GM12878 (cell line): ENCODE measurements around the gene ARMC2. TPM values are rescaled to one million over a fixed set of nuclear protein-coding genes. Genes with fewer than 3 reads are reported as not detected.

ENCODE experiments used
- ATAC-seq: fragments of 200-7000 bp; cut with Tn5 transposase; 3 replicates; pipeline ENCODE4 v1.9.1; 2020; ENCODE audit warnings: mild to moderate bottlenecking, moderate library complexity
- BruUV-seq: library from RNA; stranded (reverse); fragments of 400-500 nt; replicated peaks from 2 replicates; lab custom pipeline; 2021; lab: Mats Ljungman, UMichigan
- CTCF ChIA-PET: fragments of 300-600 bp; sonication (Branson Sonifier 250); formaldehyde crosslinking; extraction: SDS; loops from one replicate; lab custom pipeline; 2021; ENCODE audit warnings: inconsistent platforms; lab: Yijun Ruan, JAX
- POLR2A ChIA-PET: fragments of 350-600 bp; formaldehyde crosslinking; extraction: SDS; loops from one replicate; lab custom pipeline; 2021; ENCODE audit warnings: inconsistent platforms; lab: Charles Lee
- RAD21 ChIA-PET: fragments of 300-600 bp; sonication (Branson Sonifier 250); formaldehyde crosslinking; loops from one replicate; lab custom pipeline; 2023; ENCODE audit warnings: antibody characterized with exemption; ENCODE audit not compliant: unreplicated experiment; lab: Charles Lee
- SMC1A ChIA-PET: fragments of 300-600 bp; sonication (Branson Sonifier 250); formaldehyde crosslinking; loops from one replicate; lab custom pipeline; 2023; ENCODE audit not compliant: unreplicated experiment, uncharacterized antibody; lab: Charles Lee
- DNase-seq: peaks from one replicate; pipeline ENCODE4 v3.0.0-alpha.2; 2011; ENCODE audit warnings: low read depth, low spot score
- FAIRE-seq: peaks from 3 replicates; lab custom pipeline; 2011; peaks lifted over from hg19 to GRCh38; lab: Jason Lieb, UNC
- H2AFZ ChIP-seq: 2 replicates; pipeline ENCODE4 v1.6.0; 2011; ENCODE audit warnings: low read depth, low read length, control low read depth; ENCODE audit not compliant: control insufficient read depth
- H3K27ac ChIP-seq: 2 replicates; pipeline ENCODE4 v1.5.1; 2011; ENCODE audit warnings: control low read depth; ENCODE audit not compliant: control insufficient read depth, insufficient read depth
- H3K27me3 ChIP-seq, 2 experiments: replicated peaks in 1 of 2; 2 replicates each; pipeline versions ENCODE4 v1.6.0 to v1.6.1; 2011; ENCODE audit warnings: low read length in 1 of 2; ENCODE audit not compliant: control insufficient read depth in 2 of 2, insufficient read depth in 2 of 2
- H3K36me3 ChIP-seq, 2 experiments: 2 replicates each; pipeline ENCODE4 v1.5.1; 2011; ENCODE audit warnings: low read length in 1 of 2; ENCODE audit not compliant: control insufficient read depth in 2 of 2, insufficient read depth in 2 of 2
- H3K4me1 ChIP-seq: 2 replicates; pipeline ENCODE4 v1.6.1; 2011; ENCODE audit warnings: mild to moderate bottlenecking, low read length, moderate library complexity, mixed read lengths; ENCODE audit not compliant: control insufficient read depth, insufficient read depth
- H3K4me2 ChIP-seq: 2 replicates; pipeline ENCODE4 v1.6.0; 2011; ENCODE audit warnings: control low read depth; ENCODE audit not compliant: control insufficient read depth, insufficient read depth
- H3K4me3 ChIP-seq: fragments of 200-600 bp; sonication (generic); 2 replicates; pipeline ENCODE4 v1.5.1; 2016
- H3K79me2 ChIP-seq: 2 replicates; pipeline ENCODE4 v1.6.0; 2011; ENCODE audit warnings: low read length; ENCODE audit not compliant: control insufficient read depth, insufficient read depth
- H3K9ac ChIP-seq: 2 replicates; pipeline ENCODE4 v1.8.0; 2011; ENCODE audit warnings: low read length, control low read depth, mixed read lengths; ENCODE audit not compliant: control insufficient read depth, insufficient read depth
- H3K9me3 ChIP-seq: replicated peaks from 3 replicates; pipeline ENCODE4 v1.5.1; 2011; ENCODE audit warnings: mild to moderate bottlenecking, low read length; ENCODE audit not compliant: control insufficient read depth, insufficient read depth
- H4K20me1 ChIP-seq: 2 replicates; pipeline ENCODE4 v1.6.0; 2011; ENCODE audit not compliant: control insufficient read depth, insufficient read depth
- ATF7 ChIP-seq: fragments of 450-650 bp; IDR thresholded peaks from 2 replicates; pipeline ENCODE4 v1.6.1; 2016; ENCODE audit warnings: low read depth, mild to moderate bottlenecking
- CBX3 ChIP-seq: fragments of 200-600 bp; sonication (generic); IDR thresholded peaks from 2 replicates; pipeline ENCODE4 v1.6.1; 2016; ENCODE audit warnings: low read depth, borderline replicate concordance
- FOXM1 ChIP-seq: IDR thresholded peaks from 2 replicates; pipeline ENCODE4 v1.6.1; 2012; ENCODE audit warnings: low read depth, mild to moderate bottlenecking, inconsistent platforms, low read length, moderate library complexity
- MEF2B ChIP-seq: fragments of 450-650 bp; IDR thresholded peaks from 2 replicates; pipeline ENCODE4 v1.6.1; 2018; ENCODE audit warnings: mild to moderate bottlenecking, moderate library complexity; ENCODE audit not compliant: partially characterized antibody, poor library complexity, severe bottlenecking
- MXI1 ChIP-seq: fragments of 150-350 bp; IDR thresholded peaks from 2 replicates; pipeline ENCODE4 v1.6.1; 2011; ENCODE audit warnings: low read depth, mild to moderate bottlenecking, inconsistent platforms, low read length, improper control_type of control experiment
- NFXL1 ChIP-seq: fragments of 450-650 bp; IDR thresholded peaks from 2 replicates; pipeline ENCODE4 v1.6.1; 2017; ENCODE audit warnings: antibody characterized with exemption, mild to moderate bottlenecking, borderline replicate concordance
- NFYB ChIP-seq: IDR thresholded peaks from 2 replicates; pipeline ENCODE4 v1.6.1; 2011; ENCODE audit warnings: low read depth, mild to moderate bottlenecking, low read length, improper control_type of control experiment, moderate library complexity; ENCODE audit not compliant: insufficient read depth
- PAX5 ChIP-seq: IDR thresholded peaks from 2 replicates; pipeline ENCODE4 v1.6.1; 2011; ENCODE audit warnings: low read depth, low read length, borderline replicate concordance
- RB1 ChIP-seq: fragments of 450-650 bp; formaldehyde crosslinking; IDR thresholded peaks from 2 replicates; pipeline ENCODE4 v1.6.1; 2017; ENCODE audit warnings: mild to moderate bottlenecking, borderline replicate concordance
- SMAD1 ChIP-seq: fragments of 450-650 bp; IDR thresholded peaks from 2 replicates; pipeline ENCODE4 v1.6.1; 2018; ENCODE audit warnings: mild to moderate bottlenecking, low read depth; ENCODE audit not compliant: partially characterized antibody
- SREBF1 ChIP-seq: IDR thresholded peaks from 2 replicates; pipeline ENCODE4 v1.6.1; 2012; ENCODE audit warnings: mild to moderate bottlenecking, low read length
- SUPT20H ChIP-seq: IDR thresholded peaks from 2 replicates; pipeline ENCODE4 v1.6.1; 2011; ENCODE audit warnings: low read depth, mild to moderate bottlenecking, low read length, moderate library complexity, borderline replicate concordance; ENCODE audit not compliant: control insufficient read depth
- TCF7 ChIP-seq: IDR thresholded peaks from 2 replicates; pipeline ENCODE4 v1.6.1; 2014; ENCODE audit warnings: antibody characterized with exemption, borderline replicate concordance
- WGBS: methylation state at CpG from one replicate; pipeline ENCODE4 v1.1.6; 2016; ENCODE audit warnings: low lambda C conversion rate; ENCODE audit not compliant: insufficient replicate concordance, insufficient coverage; ENCODE audit errors: missing lambda C conversion rate; 5-methylcytosine and 5-hydroxymethylcytosine counted together
- in situ Hi-C: fragments of 300-500 bp; cut with MboI; formaldehyde crosslinking; loops from 9 replicates; pipeline ENCODE4 v1.14.3; 2018; ENCODE audit warnings: mixed read lengths
- intact Hi-C: fragments of 100-400 bp; cut with micrococcal nuclease; formaldehyde crosslinking; loops from one replicate; pipeline ENCODE4 v1.14.2; 2022; ENCODE audit not compliant: unreplicated experiment
- polyA plus RNA-seq, 11 experiments: library from polyadenylated mRNA; depleted of rRNA in 4 of 11; unstranded in 6 of 11; stranded (reverse) in 5 of 11; fragments of >200 nt; fragmentation: Nextera tagmentation in 4 of 11; fragmentation: Illumina TruSeq in 1 of 11; extraction: Ambion mirVana in 4 of 11; extraction: Trizol in 1 of 11; gene quantifications; 1 replicate in 1 of 11; 2 replicates in 10 of 11; pipeline versions ENCODE4 v1.2.1 to v1.2.3, GENCODE V29; 2011 to 2016; ENCODE audit warnings: inconsistent platforms in 2 of 11, missing spikeins in 2 of 11, low read depth in 1 of 11
- total RNA-seq, 4 experiments: library from RNA; depleted of rRNA in 3 of 4; stranded (reverse); fragments of >200 nt in 3 of 4; fragmentation: Illumina TruSeq in 1 of 4; extraction: Trizol in 1 of 4; gene quantifications; 2 replicates each; pipeline versions ENCODE4 v1.2.1 to v1.2.3, GENCODE V29; 2013 to 2021

Gene ARMC2
- total and polyA plus RNA-seq, 10 of the 15 experiments (the other 5 are each of a cell fraction or from before 2014, with no cell fraction given) = 0.06 to 0.33 (median 0.21) TPM; not detected in 5

DNA sequence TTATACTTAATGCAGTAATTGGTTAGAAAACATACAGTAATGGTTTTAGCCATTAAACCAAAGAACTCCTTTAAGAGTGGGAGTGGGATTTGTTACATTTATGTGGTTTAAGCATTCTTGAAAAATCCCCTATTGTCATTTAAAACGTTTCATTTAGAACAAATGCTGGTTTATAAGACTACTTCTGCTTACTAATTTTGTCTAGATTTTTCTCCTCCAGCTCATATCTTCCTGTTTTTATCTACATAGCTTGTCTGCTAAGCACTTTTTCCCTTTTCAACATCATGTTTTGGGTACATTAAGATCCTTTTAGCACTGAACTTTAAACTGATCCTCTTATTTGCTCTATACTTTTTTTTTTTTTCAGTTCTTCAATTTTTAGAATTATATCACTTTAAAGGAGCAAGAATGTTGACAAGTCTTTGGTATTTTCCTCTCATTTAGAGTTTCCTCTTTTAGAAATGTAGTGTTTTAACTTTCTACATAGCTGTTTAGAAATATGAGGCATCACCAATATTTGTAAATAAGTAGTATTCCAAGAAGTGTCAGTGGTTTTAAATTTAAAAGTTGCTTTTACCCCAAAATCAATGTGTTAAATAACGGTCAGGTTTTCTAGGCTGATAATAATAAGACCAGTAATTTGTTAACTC, 165.6 kb downstream of the ARMC2 start:
- CTCF ChIA-PET = interaction anchor here (0.6 to 1.8 kb wide), 3 partner anchors 59 to 455 kb away, joined by 3 to 7 read pairs (median 5); no protein-coding TSS in a partner anchor
- H4K20me1 ChIP-seq = no peaks in the 10 kb centered on the region
- no peaks in the 10 kb centered on the region for H3K36me3 ChIP-seq
- no peak overlapping the region for H3K9ac ChIP-seq
- H3K79me2 ChIP-seq = no peaks in the 10 kb centered on the region
- RAD21 ChIA-PET = no interaction called here
- H3K4me3 ChIP-seq = no peak overlapping the region
- SMC1A ChIA-PET = no interaction called here
- no TSS peak for BruUV-seq
- H3K9me3 ChIP-seq = no peaks in the 10 kb centered on the region
- 45% methylated on average over 2 of the region's 2 CpGs for WGBS
- in situ Hi-C loops = no loop called here
- DNase-seq (no peak), ATAC-seq (no peak), FAIRE-seq (no peak)
- H3K4me1 ChIP-seq = peaks cover 3% of the 10 kb centered on the region
- H3K27ac ChIP-seq = no peak overlapping the region
- no peak overlapping the region for H2AFZ ChIP-seq
- H3K27me3 ChIP-seq = peaks cover 3 to 7% of the 10 kb centered on the region in 2 experiments
- POLR2A ChIA-PET = no interaction called here
- intact Hi-C loops = no loop called here
- TF ChIP-seq FOXM1 (no peak), ATF7 (no peak)
- H3K4me2 ChIP-seq = no peak overlapping the region

DNA sequence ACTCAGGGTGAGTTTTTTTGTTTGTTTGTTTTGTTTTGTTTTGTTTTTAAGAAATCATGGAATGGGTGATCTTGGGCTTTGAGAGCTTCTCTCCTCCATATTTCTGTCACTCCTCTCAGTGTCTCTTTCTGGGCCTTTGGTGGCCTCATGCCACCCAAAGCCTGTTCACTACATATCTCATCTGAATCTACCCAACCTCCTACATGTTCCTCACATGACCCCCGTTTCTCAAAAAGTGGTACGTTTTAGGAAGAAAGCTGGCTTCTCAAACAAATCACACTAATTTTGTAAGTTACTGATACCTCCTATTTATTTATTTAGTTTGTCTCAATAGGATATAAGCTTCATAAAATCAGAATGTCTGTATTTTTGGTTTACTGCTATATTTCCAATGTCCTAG, 166.4 kb downstream of the ARMC2 start:
- Histone ChIP-seq H3K4me3 (no peak overlapping the region), H3K4me1 (no peaks in the 10 kb centered on the region), H2AFZ (no peak overlapping the region), H4K20me1 (no peaks in the 10 kb centered on the region), H3K9ac (no peak overlapping the region), H3K27me3 (peaks cover 0 to 9% of the 10 kb centered on the region in 2 experiments), H3K27ac (no peak overlapping the region), H3K4me2 (no peak overlapping the region), H3K9me3 (no peaks in the 10 kb centered on the region), H3K36me3 (no peaks in the 10 kb centered on the region), H3K79me2 (no peaks in the 10 kb centered on the region)
- no peak for DNase-seq
- ATAC-seq = no peak
- TF ChIP-seq CBX3 = no peak
- TF ChIP-seq RB1 = no peak
- TF ChIP-seq TCF7 = no peak
- no peak for TF ChIP-seq MXI1
- no peak for TF ChIP-seq MEF2B
- no peak for TF ChIP-seq NFXL1
- TF ChIP-seq SUPT20H = no peak
- no peak for TF ChIP-seq SREBF1
- no peak for TF ChIP-seq PAX5
- no peak for TF ChIP-seq NFYB
- no peak for TF ChIP-seq SMAD1
- BruUV-seq = no TSS peak
- in situ Hi-C loops = no loop called here
- ChIA-PET CTCF (interaction anchor here (1.8 kb wide), 2 partner anchors 58 to 60 kb away, joined by 5 to 7 read pairs; no protein-coding TSS in a partner anchor), RAD21 (interaction anchor here (0.6 to 1.2 kb wide), 2 partner anchors 14 to 121 kb away, joined by 3 read pairs; no protein-coding TSS in a partner anchor), POLR2A (no interaction called here), SMC1A (no interaction called here)
- intact Hi-C loops = no loop called here
- 29% methylated on average over 2 of the region's 2 CpGs for WGBS
- no peak for FAIRE-seq
